HG03354 (cell line): ENCODE data around the gene BLTP3A.
"Not testable (repeated sequence)": the region's sequence is repeated elsewhere in the genome, so short reads cannot be mapped to it uniquely, and the experiment has no call there.

Experiments used
- ATAC-seq: cut with Tn5 transposase; IDR thresholded peaks from one replicate; pipeline ENCODE4 v1.9.1; 2021; ENCODE audit warnings: mild to moderate bottlenecking; ENCODE audit not compliant: unreplicated experiment, poor library complexity, severe bottlenecking

Gene BLTP3A, protein sequence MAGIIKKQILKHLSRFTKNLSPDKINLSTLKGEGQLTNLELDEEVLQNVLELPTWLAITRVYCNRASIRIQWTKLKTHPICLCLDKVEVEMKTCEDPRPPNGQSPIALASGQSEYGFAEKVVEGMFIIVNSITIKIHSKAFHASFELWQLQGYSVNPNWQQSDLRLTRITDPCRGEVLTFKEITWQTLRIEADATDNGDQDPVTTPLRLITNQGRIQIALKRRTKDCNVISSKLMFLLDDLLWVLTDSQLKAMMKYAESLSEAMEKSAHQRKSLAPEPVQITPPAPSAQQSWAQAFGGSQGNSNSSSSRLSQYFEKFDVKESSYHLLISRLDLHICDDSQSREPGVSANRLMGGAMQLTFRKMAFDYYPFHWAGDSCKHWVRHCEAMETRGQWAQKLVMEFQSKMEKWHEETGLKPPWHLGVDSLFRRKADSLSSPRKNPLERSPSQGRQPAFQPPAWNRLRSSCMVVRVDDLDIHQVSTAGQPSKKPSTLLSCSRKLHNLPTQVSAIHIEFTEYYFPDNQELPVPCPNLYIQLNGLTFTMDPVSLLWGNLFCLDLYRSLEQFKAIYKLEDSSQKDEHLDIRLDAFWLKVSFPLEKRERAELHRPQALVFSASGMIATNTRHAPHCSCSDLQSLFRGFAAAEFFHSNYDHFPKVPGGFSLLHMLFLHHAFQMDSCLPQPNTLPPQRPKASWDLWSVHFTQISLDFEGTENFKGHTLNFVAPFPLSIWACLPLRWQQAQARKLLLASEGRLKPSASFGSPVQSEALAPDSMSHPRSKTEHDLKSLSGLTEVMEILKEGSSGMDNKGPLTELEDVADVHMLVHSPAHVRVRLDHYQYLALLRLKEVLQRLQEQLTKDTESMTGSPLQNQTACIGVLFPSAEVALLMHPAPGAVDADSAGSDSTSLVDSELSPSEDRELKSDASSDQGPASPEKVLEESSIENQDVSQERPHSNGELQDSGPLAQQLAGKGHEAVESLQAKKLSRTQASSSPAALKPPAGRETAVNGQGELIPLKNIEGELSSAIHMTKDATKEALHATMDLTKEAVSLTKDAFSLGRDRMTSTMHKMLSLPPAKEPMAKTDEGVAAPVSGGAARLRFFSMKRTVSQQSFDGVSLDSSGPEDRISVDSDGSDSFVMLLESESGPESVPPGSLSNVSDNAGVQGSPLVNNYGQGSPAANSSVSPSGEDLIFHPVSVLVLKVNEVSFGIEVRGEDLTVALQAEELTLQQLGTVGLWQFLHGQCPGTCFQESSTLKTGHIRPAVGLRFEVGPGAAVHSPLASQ (N-terminal part only)

DNA sequence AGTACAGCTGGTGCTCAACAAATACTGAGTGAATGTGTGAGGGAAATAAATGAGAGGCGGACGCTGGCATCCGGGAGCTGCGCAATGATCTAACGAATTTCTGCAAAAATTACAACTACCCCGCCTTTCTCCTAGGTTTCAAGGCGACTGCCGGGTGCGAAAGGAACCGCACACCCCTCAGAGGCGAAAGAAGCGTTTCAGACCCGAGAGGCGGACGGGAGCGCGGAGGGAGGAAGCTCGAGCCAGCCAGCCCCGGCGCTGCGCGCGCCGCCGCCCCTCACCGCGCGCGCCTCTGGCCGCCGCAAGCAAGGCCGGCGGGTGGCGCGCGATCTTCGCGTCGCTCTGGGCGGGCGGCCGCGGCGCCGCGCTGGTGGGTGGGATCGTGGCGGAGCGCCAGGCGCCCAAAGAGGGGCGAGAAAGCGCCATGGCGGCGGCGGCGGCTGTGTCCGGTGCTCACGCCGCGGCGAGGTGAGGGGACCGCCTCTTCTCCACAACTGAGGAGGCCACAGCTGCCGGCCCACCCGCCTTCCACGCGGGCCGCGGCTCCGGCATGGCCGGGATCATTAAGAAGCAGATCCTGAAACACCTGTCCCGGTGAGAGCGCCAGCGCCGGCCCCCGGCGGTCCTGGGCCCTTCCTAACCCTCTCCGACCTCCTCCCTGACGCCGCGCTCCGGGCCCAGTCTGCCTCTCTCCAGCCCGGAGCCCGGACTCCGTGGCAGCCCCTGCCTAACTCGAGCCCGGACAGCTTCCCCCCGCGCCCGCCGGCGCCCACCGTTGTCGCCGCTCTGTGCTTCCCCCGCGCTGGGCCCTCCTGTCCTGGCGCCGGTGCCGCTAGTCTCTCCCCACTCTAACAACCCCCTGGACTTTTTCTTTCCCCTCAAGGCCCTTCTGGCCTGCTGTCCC, at the start of gene BLTP3A:
Gene BLTP3A, plus strand, starts transcription at position 383 of the 904 bp plus-strand sequence. Its CDS starts 168 bp downstream, at position 551.
- ATAC-seq = peak; percentile 87

DNA sequence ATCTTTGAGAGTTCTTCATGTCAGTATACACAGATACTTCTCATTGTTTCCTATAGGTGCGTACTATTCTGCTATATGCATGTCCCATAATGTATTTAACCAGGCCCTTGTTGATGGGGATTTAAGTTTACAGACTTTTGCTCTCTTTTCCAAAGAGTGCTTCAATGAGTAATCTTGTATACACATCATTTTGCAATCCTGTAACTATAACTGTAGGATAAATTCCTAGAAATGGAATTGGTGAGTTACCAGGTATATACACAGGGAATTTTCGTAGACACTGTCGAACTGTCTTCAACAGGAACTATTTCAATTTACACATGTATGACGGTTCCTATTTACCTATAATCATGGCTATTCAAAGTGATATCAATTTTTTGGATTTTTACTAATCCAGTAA, 49.8 kb upstream of the BLTP3A start:
- ATAC-seq = no peak

DNA sequence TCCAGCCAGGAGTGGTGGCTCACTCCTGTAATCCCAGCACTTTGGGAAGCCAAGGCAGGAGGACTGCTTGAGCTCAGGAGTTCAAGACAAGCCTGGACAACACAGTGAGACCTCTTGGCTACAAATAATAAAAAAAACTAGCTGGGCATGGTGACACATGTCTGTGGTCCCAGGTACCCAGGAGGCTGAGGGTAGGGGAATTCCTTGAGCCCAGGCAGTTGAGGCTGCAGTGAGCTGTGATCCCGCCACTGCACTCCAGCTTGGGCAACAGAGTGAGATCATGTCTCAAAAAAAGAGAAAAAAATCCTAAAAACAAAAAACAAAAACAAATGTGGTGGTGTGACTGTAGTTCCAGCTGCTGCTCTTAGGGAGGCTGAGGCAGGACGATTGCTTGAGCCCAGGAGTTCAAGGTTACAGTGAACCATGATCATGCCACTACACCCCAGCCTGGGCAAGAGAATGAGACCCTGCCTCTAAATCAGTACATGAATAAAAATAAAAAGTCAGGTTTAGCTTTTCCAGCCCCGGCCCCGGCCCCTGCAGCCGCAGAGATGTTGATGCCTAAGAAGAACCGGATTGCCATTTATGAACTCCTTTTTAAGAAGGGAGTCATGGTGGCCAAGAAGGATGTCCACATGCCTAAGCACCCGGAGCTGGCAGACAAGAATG, 48.1 kb upstream of the BLTP3A start:
- no peak for ATAC-seq

DNA sequence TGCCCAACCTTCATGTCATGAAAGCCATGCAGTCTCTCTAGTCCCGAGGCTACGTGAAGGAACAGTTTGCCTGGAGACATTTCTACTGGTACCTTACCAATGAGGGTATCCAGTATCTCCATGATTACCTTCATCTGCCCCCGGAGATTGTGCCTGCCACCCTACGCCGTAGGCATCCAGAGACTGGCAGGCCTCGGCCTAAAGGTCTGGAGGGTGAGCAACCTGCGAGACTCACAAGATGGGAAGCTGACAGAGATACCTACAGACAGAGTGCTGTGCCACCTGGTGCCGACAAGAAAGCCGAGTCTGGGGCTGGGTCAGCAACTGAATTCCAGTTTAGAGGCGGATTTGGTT, 47.6 kb upstream of the BLTP3A start:
- ATAC-seq = not testable (repeated sequence)

DNA sequence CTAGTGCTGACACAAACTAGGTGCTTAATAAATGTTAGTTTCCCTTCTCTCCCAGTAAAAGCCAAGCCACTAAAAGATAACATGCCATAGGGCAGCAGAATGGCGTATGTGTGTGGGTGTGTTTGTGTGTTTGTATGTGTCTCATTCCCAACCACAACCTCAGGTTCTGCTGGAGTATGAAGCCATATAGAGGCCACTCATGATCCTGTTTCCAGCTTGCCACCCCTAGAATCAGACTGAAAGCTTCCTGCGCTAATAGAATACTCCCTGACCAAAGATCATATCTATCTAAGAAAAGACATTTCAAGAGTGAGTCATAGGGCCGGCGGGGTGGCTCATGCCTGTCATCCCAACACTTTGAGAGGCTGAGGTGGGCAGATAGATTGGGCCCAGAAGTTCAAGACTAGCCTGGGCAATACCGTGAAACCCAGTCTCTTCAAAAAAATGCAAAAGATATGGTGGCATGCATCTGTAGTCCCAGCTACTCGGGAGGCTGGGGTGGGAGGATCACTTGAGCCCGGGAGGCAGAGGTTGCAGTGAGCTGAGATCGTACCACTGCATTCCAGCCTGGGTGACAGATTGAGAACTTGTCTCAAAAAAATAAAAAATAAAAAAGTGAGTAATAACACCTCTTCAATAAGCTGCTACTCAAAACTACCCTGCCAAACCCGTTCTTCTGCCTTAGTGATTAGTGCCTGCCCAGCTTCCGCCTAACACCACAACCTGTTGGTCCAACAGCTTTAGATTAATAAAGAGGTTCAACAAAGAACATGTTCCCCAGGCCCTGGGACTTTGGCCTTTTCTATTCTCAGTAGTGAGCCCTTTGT, 46.4 kb upstream of the BLTP3A start:
- no peak for ATAC-seq

DNA sequence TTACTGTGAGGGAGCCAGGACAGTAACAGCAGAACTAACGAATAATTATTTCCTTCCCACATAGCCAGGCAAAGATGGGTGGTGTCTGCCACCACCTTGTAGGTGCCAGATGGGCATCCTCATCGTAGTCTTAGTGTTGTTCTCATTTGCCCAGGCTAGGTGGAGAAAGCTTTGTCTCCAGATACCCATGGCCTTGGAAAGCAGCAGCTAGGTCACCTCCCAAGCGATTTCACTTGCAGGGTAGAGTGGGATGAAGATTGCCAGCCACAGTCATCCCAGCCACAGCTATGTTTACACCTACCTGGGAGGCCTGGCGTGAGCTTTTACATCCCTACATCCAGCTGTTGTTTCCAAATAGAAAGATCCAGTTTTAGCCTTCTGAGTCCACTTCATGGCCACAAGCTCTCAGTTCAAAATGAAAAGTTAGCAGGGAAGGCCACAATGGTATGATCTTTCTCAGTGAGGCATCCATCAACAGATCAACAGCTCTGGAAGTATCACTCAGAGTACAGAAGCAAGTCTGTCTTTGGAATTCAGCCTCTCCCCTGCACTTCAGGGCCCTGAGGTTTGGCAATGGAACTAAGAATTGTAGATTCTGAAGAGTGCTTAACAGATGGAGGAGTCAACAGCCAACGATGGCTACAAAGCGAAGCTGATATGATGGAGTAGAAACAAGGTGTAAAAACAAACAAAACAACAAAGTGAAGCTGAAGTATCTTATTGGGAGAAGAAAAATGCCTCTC, 45.6 kb upstream of the BLTP3A start:
- ATAC-seq = no peak

DNA sequence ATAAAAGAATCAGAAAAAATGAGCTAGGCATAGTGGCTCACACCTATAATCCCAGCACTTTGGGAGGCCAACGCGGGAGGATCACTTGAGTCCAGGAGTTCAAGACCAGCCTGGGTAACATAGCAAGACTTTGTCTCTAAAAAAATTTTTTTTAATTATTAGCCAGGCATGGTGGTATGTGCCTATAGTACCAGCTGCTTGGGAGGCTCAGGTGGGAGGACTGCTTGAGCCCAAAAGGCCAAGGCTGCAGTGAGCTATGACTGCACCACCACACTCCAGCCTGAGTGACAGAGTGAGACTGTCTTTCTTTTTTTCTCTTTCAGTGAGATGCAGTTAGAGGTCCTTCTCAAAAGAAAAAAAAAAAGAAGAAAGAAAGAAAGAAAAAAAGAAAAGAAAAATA, 43.1 kb upstream of the BLTP3A start:
- ATAC-seq = no peak

DNA sequence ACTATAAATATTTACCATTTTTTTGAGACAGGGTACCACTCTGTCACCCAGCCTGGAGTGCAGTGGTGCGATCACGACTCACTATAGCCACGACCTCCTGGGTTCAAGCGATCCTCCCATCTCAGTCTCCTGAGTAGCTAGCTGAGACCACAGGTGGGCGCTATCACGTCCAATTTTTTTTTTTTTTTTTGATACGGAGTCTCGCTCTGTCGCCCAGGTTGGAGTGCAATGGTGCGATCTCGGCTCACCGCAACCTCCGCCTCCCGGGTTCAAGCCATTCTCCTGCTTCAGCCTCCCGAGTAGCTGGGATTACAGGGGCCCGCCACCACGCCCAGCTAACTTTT, 35.4 kb upstream of the BLTP3A start:
- peak; percentile 26 for ATAC-seq

DNA sequence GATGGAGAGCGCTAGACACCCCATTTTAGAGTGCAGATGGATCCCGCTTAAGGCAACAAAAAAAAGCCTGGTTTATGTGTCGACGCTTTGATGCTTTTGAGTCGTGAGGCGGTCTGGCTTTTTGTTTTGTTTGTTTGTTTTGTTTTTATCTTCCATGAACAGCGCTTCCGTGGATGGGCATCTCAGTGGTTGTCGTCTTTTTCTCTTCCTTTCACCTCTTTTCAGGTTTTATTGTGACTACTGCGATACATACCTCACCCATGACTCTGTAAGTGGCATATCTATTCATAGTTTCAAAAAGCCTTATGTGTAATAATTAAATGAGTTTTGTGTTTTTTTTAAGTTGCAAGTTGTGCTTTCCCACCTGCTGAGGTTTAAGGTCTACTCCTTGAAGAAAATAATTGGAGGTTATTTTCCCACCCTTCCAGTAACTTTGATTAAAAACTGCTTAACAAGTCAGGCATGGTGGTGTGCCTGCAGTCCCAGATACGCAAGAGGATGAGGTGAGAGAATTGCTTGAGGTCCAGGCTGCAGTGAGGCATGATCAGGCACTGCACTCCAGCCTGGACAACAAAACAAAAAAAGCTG, 34.1 kb upstream of the BLTP3A start:
- no peak for ATAC-seq

DNA sequence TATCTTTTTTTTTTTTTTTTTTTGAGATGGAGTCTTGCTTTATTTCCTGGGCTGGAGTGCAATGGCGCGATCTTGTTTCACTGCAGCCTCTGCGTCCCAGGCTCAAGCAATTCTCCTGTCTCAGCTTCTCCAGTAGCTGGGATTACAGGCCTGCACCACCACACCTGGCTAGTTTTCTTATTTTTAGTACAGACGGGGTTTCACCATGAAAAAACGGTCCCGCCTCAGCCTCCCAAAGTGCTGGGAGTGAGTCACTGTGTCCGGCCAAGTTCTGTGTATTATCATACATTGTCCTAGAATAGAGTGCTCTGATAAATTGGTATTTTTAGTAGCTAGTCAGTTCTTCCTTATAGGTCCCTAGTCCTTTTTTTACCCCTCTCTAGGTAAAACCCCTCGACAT, 31.8 kb upstream of the BLTP3A start:
- no peak for ATAC-seq

DNA sequence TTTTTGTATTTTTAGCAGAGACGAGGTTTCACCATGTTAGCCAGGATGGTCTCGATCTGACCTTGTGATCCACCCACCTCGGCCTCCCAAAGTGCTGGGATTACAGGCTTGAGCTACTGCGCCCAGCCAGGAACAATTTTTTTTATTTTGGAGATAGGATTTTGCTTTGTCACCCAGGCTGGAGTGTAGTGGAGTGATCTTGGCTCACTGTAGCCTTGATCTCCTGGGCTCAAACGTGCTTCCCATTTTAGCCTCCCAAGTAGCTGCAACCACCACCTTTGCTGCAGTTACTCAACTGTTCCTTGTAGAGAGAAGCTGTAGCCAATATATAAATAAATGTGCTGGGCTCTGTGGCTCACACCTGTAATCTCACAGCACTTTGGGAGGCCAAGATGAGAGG, 30.2 kb upstream of the BLTP3A start:
- not testable (repeated sequence) for ATAC-seq

DNA sequence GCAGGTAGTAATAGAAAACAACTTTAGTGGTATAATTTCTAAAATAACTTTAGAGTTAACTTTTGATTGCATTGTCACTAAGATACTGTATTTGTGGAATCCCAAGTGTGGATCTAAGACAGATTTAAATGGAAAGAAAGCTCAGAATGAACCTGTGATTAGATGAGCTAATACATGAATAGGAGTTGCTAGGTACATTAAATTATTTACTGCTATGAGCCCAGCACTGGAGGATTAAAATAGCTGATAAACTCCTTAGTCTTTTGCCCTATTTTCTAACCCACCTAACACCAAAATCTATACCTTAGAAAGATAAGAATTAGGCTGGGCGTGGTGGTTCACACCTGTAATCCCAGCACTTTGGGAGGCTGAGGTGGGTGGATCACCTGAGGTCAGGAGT, 23.7 kb upstream of the BLTP3A start:
- ATAC-seq = no peak

DNA sequence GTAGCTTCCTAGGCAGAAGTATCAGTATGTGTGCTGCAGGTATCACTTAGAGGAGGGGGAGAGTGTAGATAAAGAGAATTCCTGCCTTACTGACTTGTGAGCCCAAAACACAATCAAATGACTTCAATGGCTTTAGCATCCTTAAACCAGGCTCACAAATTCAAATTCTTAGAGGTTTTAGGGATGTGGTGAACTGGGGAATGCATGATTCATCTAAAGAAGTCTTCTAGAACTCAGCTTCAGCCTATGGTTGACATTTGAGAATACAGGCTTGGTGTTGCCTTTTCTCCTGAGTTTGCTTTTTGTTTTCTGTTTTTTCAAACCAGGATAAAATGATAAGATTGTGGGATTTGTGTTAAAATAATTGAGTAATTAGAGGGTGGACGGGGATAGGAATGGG, 20.2 kb upstream of the BLTP3A start:
- ATAC-seq = no peak

DNA sequence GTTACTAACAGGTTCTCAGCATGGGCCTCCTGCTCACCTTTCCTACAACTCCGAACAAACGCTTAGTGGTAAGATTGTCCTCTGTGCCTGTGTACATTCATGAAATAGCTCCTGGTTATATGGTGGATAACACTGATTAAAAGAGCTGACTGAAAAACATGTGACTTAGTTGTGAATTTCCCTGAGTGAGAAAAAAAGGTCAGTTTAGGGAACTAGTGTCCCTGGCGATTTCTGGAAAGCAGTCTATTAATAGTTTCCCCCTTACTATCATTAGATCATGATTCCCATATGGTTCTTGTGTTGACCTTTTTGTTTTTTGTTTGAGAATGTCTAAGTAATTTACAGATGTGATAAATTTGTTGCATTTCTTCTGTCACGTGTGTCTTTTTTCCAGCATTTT, 18.9 kb upstream of the BLTP3A start:
- ATAC-seq = no peak

DNA sequence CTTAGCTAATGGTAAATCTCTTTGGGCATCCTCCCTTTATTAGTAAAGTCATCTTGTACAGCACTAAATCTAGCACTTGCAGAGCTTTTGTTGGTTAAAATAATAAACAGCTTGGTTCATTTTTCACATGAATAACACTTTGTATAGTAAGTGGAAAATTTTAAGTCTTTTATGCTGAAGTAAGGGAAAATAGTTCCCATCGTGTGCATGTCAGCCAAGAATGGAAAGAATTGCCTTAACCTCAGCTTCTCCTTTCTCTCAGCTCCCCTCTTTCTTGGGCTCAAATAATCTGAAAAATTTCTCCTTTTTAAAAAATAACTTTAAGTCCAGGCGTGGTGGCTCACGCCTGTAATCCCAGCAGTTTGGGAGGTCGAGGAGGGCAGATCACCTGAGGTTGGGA, 18.0 kb upstream of the BLTP3A start:
- ATAC-seq = no peak

DNA sequence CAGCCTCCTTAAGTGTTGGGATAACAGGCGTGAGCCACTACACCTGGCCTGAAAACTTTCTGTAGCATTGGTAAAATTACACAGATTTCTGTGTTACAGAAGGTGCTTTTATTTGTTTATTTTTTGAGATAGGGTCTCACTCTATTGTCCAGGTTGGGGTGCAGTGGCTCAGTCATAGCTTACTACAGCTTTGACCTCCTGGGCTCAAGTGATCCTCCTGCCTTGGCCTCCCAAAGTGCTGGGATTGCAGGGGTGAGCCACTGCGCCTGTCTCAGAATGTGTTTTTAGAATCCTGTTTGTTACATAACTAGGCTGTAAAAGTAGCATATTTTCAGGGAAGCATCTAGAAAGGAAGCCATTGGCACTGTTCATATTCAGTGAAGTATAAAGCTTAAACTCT, 16.9 kb upstream of the BLTP3A start:
- ATAC-seq = no peak

DNA sequence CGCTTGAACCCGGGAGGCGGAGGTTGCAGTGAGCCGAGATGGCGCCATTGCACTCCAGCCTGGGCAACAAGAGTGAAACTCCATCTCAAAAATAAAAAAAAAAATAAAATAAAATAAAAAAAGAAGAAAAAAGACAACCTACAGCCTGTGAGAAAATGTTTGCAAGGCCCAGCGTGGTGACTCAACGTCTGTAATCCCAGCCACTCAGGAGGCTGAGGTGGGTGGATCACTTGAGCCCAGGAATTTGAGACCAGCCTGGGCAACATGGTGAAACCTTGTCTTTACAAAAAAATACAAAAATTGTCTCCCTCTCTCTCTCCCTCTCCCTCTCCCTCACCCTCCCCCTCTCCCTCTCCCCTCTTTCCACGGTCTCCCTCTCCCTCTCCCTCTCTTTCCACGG, 6.5 kb upstream of the BLTP3A start:
- ATAC-seq = not testable (repeated sequence)
